HepG2 (cell line): Measurements from ENCODE around the gene SNX3. TPM values are rescaled to one million over a fixed set of nuclear protein-coding genes. Genes with fewer than 3 reads are reported as not detected.

Experiments
- ATAD3A ChIP-seq: sonication (generic); formaldehyde crosslinking; IDR thresholded peaks from 2 replicates; pipeline ENCODE4 v1.4.0; 2020; ENCODE audit warnings: missing genetic modification reagents
- CBX1 ChIP-seq: IDR thresholded peaks from one replicate; pipeline ENCODE4 v1.6.1; 2016; ENCODE audit warnings: antibody characterized with exemption, low read depth
- CREBL2 ChIP-seq: sonication (generic); formaldehyde crosslinking; IDR thresholded peaks from 2 replicates; pipeline ENCODE4 v1.8.1; 2023; ENCODE audit warnings: missing genetic modification reagents, mild to moderate bottlenecking, borderline replicate concordance
- ELF1 ChIP-seq: sonication (generic); formaldehyde crosslinking; IDR thresholded peaks from 2 replicates; pipeline ENCODE4 v1.4.0; 2020; ENCODE audit warnings: missing genetic modification reagents
- GTF2F1 ChIP-seq: fragments of 150-350 bp; IDR thresholded peaks from 2 replicates; pipeline ENCODE4 v1.6.1; 2014; ENCODE audit warnings: low read length
- GTF3A ChIP-seq: sonication (generic); formaldehyde crosslinking; conservative IDR thresholded peaks from 2 replicates; pipeline ENCODE4 v1.4.0; 2020; ENCODE audit warnings: mild to moderate bottlenecking, missing genetic modification reagents
- KDM5B ChIP-seq: sonication (generic); formaldehyde crosslinking; IDR thresholded peaks from 2 replicates; pipeline ENCODE4 v1.4.0; 2020; ENCODE audit warnings: missing genetic modification reagents, mild to moderate bottlenecking, borderline replicate concordance
- MED13 ChIP-seq: sonication (generic); formaldehyde crosslinking; IDR thresholded peaks from 2 replicates; pipeline ENCODE4 v1.5.0; 2020; ENCODE audit warnings: missing genetic modification reagents
- NCOR1 ChIP-seq: fragments of 200-600 bp; sonication (generic); IDR thresholded peaks from 2 replicates; pipeline ENCODE4 v1.7.0; 2017; ENCODE audit warnings: antibody characterized with exemption, low read length, borderline replicate concordance
- NFIB ChIP-seq: sonication (generic); formaldehyde crosslinking; IDR thresholded peaks from 2 replicates; pipeline ENCODE4 v1.9.0; 2021; ENCODE audit warnings: missing genetic modification reagents, mild to moderate bottlenecking, borderline replicate concordance
- PAWR ChIP-seq: sonication (generic); formaldehyde crosslinking; IDR thresholded peaks from 2 replicates; pipeline ENCODE4 v1.4.0; 2020; ENCODE audit warnings: missing genetic modification reagents, mild to moderate bottlenecking, borderline replicate concordance
- POLR2G ChIP-seq: fragments of 200-400 bp; formaldehyde crosslinking; IDR thresholded peaks from 2 replicates; pipeline ENCODE4 v1.6.1; 2018; ENCODE audit warnings: mild to moderate bottlenecking, low read depth, low read length, moderate library complexity
- RARG ChIP-seq: sonication (generic); formaldehyde crosslinking; IDR thresholded peaks from 2 replicates; pipeline ENCODE4 v1.4.0; 2020; ENCODE audit warnings: low read depth, mild to moderate bottlenecking, missing genetic modification reagents
- THAP7 ChIP-seq: sonication (generic); formaldehyde crosslinking; IDR thresholded peaks from 2 replicates; pipeline ENCODE4 v1.8.1; 2023; ENCODE audit warnings: mild to moderate bottlenecking, missing genetic modification reagents
- YY1 ChIP-seq: IDR thresholded peaks from 2 replicates; pipeline ENCODE4 v1.6.1; 2011; ENCODE audit warnings: low read length, low read depth, moderate library complexity, mild to moderate bottlenecking; ENCODE audit not compliant: insufficient read depth, insufficient replicate concordance
- ZBTB7A ChIP-seq: sonication (generic); formaldehyde crosslinking; IDR thresholded peaks from 2 replicates; pipeline ENCODE4 v1.8.0; 2022; ENCODE audit warnings: mild to moderate bottlenecking, missing genetic modification reagents
- ZFP36 ChIP-seq: fragments of 150-350 bp; IDR thresholded peaks from 2 replicates; pipeline ENCODE4 v1.6.1; 2018; ENCODE audit warnings: borderline replicate concordance, low read length, low read depth; ENCODE audit not compliant: partially characterized antibody
- ZFP82 ChIP-seq: sonication (generic); formaldehyde crosslinking; IDR thresholded peaks from 2 replicates; pipeline ENCODE4 v1.5.1; 2020; ENCODE audit warnings: mild to moderate bottlenecking, missing genetic modification reagents, borderline replicate concordance
- ZHX2 ChIP-seq, 2 experiments: sonication (generic) in 1 of 2; formaldehyde crosslinking in 1 of 2; IDR thresholded peaks; 2 replicates each; pipeline versions ENCODE4 v1.6.1 to v1.9.0; 2014 to 2022; ENCODE audit warnings: antibody characterized with exemption in 1 of 2, borderline replicate concordance in 1 of 2, inconsistent platforms in 1 of 2, low read depth in 1 of 2, missing genetic modification reagents in 1 of 2
- ZNF430 ChIP-seq: sonication (generic); formaldehyde crosslinking; IDR thresholded peaks from 2 replicates; pipeline ENCODE4 v1.9.0; 2021; ENCODE audit warnings: mild to moderate bottlenecking, missing genetic modification reagents
- ZNF484 ChIP-seq: sonication (generic); formaldehyde crosslinking; IDR thresholded peaks from 2 replicates; pipeline ENCODE4 v1.5.1; 2020; ENCODE audit warnings: mild to moderate bottlenecking, low read depth, missing genetic modification reagents, borderline replicate concordance
- ZNF501 ChIP-seq: sonication (generic); formaldehyde crosslinking; IDR thresholded peaks from 2 replicates; pipeline ENCODE4 v1.5.1; 2020; ENCODE audit warnings: mild to moderate bottlenecking, moderate library complexity, missing genetic modification reagents
- polyA plus RNA-seq, 8 experiments: library from polyadenylated mRNA; depleted of rRNA in 3 of 8; stranded (reverse) in 7 of 8; unstranded in 1 of 8; fragments of >200 nt; fragmentation: Illumina TruSeq in 4 of 8; extraction: Trizol in 4 of 8; gene quantifications; 2 replicates each; pipeline versions ENCODE4 v1.2.1 to v1.2.3, GENCODE V29; 2011 to 2016; ENCODE audit warnings: low read depth in 4 of 8, missing spikeins in 1 of 8, mixed read lengths in 1 of 8; ENCODE audit not compliant: insufficient read depth in 1 of 8
- total RNA-seq, 5 experiments: library from RNA; depleted of rRNA; stranded (reverse); fragments of >200 nt; fragmentation: Illumina TruSeq; extraction: Trizol; gene quantifications; 2 replicates each; pipeline ENCODE4 v1.2.3, GENCODE V29; 2016; ENCODE audit warnings: low read depth in 1 of 5

The SNX3 gene
- total and polyA plus RNA-seq, 2 of the 13 experiments (the other 11 are each of a cell fraction or from before 2014, with no cell fraction given): 84.9 to 226 TPM

GRCh38 chr6:108175592-108176279, 85.1 kb downstream of the SNX3 start (continued):
- TF ChIP-seq RARG (no peak), ZFP36 (no peak), GTF3A (CRISPR knock-in tag) (no peak), THAP7 (no peak), YY1 (no peak), ZBTB7A (CRISPR knock-in tag) (no peak), GTF2F1 (no peak), ZNF484 (CRISPR knock-in tag) (no peak), CREBL2 (CRISPR knock-in tag) (no peak), ELF1 (0 out of 2 replicates have a peak, but pooled peaks have one; percentile 34), ZNF430 (CRISPR knock-in tag) (no peak), KDM5B (CRISPR knock-in tag) (peak; percentile 25; the same call in 1 of the 2 replicates), CBX1 (peak; percentile 32), NCOR1 (no peak), POLR2G (no peak), ATAD3A (CRISPR knock-in tag) (no peak), ZFP82 (CRISPR knock-in tag) (no peak), MED13 (CRISPR knock-in tag) (no peak), ZHX2 (IDR thresholded peaks at IDR 0.05; ENCODE audit: low read depth) (no peak), ZHX2 (CRISPR knock-in tag; IDR thresholded peaks at IDR 0.05; ENCODE audit: borderline replicate concordance) (no peak), NFIB (CRISPR knock-in tag) (no peak), PAWR (no peak), ZNF501 (CRISPR knock-in tag) (no peak)
